NCI-H2227 (cell line): ENCODE measurements around the gene VIT.

ENCODE experiments used
- DNase-seq: peaks from one replicate; lab custom pipeline; 2025; ENCODE audit not compliant: unreplicated experiment; lab: John Stamatoyannopoulos, UW

The VIT gene

GRCh38 chr2:36855429-36855828 lies 158.9 kb downstream of the VIT start:
- no peak for DNase-seq

- DNase-seq: no peak
Observed at GRCh38 chr2:36857713-36858112, 161.2 kb downstream of the VIT start.

GRCh38 chr2:36858551-36859365 lies 162.3 kb downstream of the VIT start:
- no peak for DNase-seq

GRCh38 chr2:36859366-36859792 lies 162.9 kb downstream of the VIT start:
- DNase-seq: no peak

- DNase-seq: no peak
Observed at GRCh38 chr2:36861896-36862295, 165.4 kb downstream of the VIT start.
